MM.1S (cell line): ENCODE data around the gene TANK.
"Not testable (repeated sequence)": the region's sequence is repeated elsewhere in the genome, so short reads cannot be mapped to it uniquely, and the experiment has no call there.

Source experiments
- CTCF ChIP-seq: fragments of 300-600 bp; sonication (generic); IDR thresholded peaks from 2 replicates; pipeline ENCODE4 v1.5.1; 2016; ENCODE audit warnings: antibody characterized with exemption, low read length, mixed read lengths
- EZH2 ChIP-seq: fragments of 300-600 bp; sonication (generic); optimal IDR thresholded peaks from 2 replicates; pipeline ENCODE3; 2017; ENCODE audit warnings: low read depth, mild to moderate bottlenecking, antibody characterized with exemption, low read length, mixed read lengths

- not testable (repeated sequence) for TF ChIP-seq CTCF, EZH2
These were observed 35.4 kb downstream of the TANK start for GRCh38 chr2:161195602-161196001.
